Astrocyte (in vitro differentiated cells and primary cell): ENCODE data around the gene MAP2.

Source experiments
- CTCF ChIP-seq: IDR thresholded peaks from 2 replicates; pipeline ENCODE4 v1.5.1; 2011; ENCODE audit warnings: low read depth, mild to moderate bottlenecking, inconsistent platforms, low read length, moderate library complexity; ENCODE audit not compliant: insufficient read depth
- EZH2 ChIP-seq: IDR thresholded peaks from 2 replicates; pipeline ENCODE4 v1.6.1; 2012; ENCODE audit warnings: mild to moderate bottlenecking, low read length, inconsistent platforms; ENCODE audit not compliant: insufficient read depth

DNA sequence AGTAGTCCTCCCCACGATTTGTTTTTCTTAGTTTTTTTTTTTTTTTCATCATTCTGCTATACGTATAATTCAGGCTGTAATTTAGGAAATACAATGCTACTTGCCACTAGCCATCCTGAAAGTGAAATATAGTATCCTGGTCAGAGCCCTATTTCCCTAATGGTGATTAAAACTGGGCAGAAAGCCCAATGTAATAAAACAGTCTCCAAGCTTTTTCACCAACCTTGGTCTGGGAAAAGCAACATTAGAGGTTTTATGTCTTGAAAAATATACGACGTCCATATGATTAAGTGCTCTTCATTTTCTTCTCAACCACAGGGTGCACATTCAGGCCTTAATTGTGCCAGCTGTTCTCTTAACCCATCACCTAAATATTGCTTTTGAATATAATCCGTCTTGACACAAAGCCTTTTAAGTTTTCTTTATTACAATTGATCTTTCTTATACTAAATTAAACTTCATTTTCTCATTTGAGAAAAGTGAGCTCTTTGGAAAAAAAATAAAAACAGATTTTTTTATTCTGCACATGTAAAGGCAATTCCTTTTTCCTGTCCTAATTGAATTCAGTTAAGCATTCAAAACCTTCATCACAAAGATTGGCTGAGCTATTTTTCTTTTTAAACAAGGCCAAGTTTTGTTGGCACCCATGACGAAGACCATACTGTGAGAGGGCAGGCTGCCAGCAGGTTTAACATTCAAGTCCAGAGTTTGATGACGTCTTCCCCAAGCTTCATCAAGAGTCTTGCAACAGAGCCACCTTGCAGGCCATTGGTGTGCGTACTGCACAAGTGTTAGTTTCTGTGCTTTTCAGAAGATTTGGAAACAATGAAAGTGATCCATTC lies 52.7 kb downstream of the MAP2 start:
- TF ChIP-seq EZH2 (no peak), CTCF (no peak)
